Right ventricle myocardium superior (tissue), 1 donor: Measurements from ENCODE around the gene DSCAML1. TPM values are rescaled to one million over a fixed set of nuclear protein-coding genes. Genes with fewer than 3 reads are reported as not detected.
A peak's percentile ranks its signal among the peaks of the same experiment; 100 is the strongest.

ENCODE experiments used
- ATAC-seq: fragments of 200-7000 bp; cut with Tn5 transposase; one replicate; pipeline ENCODE4 v1.9.1; 2020; ENCODE audit warnings: mild to moderate bottlenecking; ENCODE audit not compliant: poor library complexity
- DNase-seq: peaks from one replicate; pipeline ENCODE4 v3.0.0-alpha.2; 2020
- intact Hi-C: fragments of 100-400 bp; cut with DNase I; formaldehyde crosslinking; loops from one replicate; pipeline ENCODE4 v1.11.2; 2022
- total RNA-seq: library from RNA; stranded (reverse); fragmentation: NEBNext Ultra II Directional; extraction: Animal tissue kit (Norgen Biotek cat#: 25700); gene quantifications from one replicate; pipeline ENCODE4 v1.2.1, GENCODE V29; 2021
- donor health status: DM: no; HTN: yes; CAD: no; lungs with severe emphysema.

Gene DSCAML1
- total RNA-seq, 1 donor from 2014 or later, result 0.83 TPM

- ATAC-seq (peak; percentile 51), DNase-seq (no peak)
- intact Hi-C loops, result no loop called here
These were observed 258.5 kb downstream of the DSCAML1 start for GRCh38 chr11:117538263-117539135.

- ATAC-seq (no peak), DNase-seq (no peak)
- intact Hi-C loops, result no loop called here
These were observed 261.1 kb downstream of the DSCAML1 start for GRCh38 chr11:117535850-117536411.

GRCh38 chr11:117535201-117535849, 261.7 kb downstream of the DSCAML1 start:
- ATAC-seq (peak; percentile 65), DNase-seq (peak; percentile 83)
- intact Hi-C loops, result no loop called here

GRCh38 chr11:117532568-117532967, 264.4 kb downstream of the DSCAML1 start:
- ATAC-seq (no peak), DNase-seq (no peak)
- intact Hi-C loops, result no loop called here

GRCh38 chr11:117529816-117530215, 267.2 kb downstream of the DSCAML1 start:
- no peak for ATAC-seq
- intact Hi-C loops, result no loop called here
- no peak for DNase-seq

- intact Hi-C loops, result no loop called here
- ATAC-seq, result no peak
- no peak for DNase-seq
These were observed 268.8 kb downstream of the DSCAML1 start for GRCh38 chr11:117528097-117528721.

- no peak for DNase-seq
- no peak for ATAC-seq
- intact Hi-C loops, result no loop called here
These were observed 269.7 kb downstream of the DSCAML1 start for GRCh38 chr11:117527271-117527670.

GRCh38 chr11:117525866-117526542, 271.0 kb downstream of the DSCAML1 start:
- intact Hi-C loops, result no loop called here
- no peak for ATAC-seq
- no peak for DNase-seq

GRCh38 chr11:117524468-117525183, 272.4 kb downstream of the DSCAML1 start:
- DNase-seq (no peak), ATAC-seq (no peak)
- intact Hi-C loops, result no loop called here

- DNase-seq (no peak), ATAC-seq (no peak)
- intact Hi-C loops, result no loop called here
These were observed 273.3 kb downstream of the DSCAML1 start for GRCh38 chr11:117523680-117524079.

- DNase-seq (no peak), ATAC-seq (no peak)
- intact Hi-C loops, result no loop called here
These were observed 275.0 kb downstream of the DSCAML1 start for GRCh38 chr11:117521974-117522373.

GRCh38 chr11:117520966-117521365, 276.1 kb downstream of the DSCAML1 start:
- intact Hi-C loops, result no loop called here
- ATAC-seq (no peak), DNase-seq (no peak)

GRCh38 chr11:117520201-117520600, 276.8 kb downstream of the DSCAML1 start:
- DNase-seq (no peak), ATAC-seq (no peak)
- intact Hi-C loops, result no loop called here

GRCh38 chr11:117519590-117519989, 277.4 kb downstream of the DSCAML1 start:
- DNase-seq (no peak), ATAC-seq (no peak)
- intact Hi-C loops, result no loop called here

- DNase-seq (no peak), ATAC-seq (no peak)
- intact Hi-C loops, result no loop called here
These were observed 277.8 kb downstream of the DSCAML1 start for GRCh38 chr11:117519170-117519569.

GRCh38 chr11:117518455-117518854, 278.6 kb downstream of the DSCAML1 start:
- no peak for ATAC-seq
- intact Hi-C loops, result no loop called here

GRCh38 chr11:117517097-117517496, 279.9 kb downstream of the DSCAML1 start:
- DNase-seq (no peak), ATAC-seq (no peak)
- intact Hi-C loops, result no loop called here

More at GRCh38 chr11:117518455-117518854, 278.6 kb downstream of the DSCAML1 start:
- DNase-seq, result no peak
